Measurements from ENCODE around the gene BRINP2.

DNA sequence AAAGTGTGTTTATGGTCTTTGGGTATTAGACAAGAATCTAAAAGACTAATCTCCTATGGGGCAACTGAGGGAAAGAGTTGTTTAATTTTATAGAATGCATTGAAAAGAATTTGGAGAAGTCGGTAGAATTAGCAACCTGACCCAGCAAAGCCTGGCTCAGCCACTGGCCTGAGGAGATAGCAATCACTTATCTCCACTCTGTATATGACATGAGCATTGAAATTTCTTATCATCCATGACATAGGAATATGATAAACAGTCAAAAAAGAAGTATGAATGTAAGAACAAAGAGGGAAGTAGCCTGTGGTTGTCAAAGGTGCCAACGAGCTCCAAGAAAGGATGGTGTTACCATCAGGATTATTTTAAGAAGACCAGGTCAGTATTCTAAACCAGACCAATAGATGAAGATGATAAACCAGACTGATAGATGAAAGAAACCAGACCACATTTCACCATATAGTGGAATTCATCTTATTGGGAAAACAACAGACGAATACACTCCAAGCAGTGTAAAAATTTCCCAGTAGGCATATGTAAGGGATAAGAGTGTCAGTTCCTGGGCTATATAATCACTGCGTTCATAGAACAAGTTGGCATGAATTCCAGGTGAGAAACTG, 42.0 kb upstream of the BRINP2 start:
- TF ChIP-seq POLR2AphosphoS5 (IDR thresholded peaks at IDR 0.05) (no peak), POLR2A (IDR thresholded peaks at IDR 0.05) (no peak)
- TF ChIP-seq, protein P1, sequence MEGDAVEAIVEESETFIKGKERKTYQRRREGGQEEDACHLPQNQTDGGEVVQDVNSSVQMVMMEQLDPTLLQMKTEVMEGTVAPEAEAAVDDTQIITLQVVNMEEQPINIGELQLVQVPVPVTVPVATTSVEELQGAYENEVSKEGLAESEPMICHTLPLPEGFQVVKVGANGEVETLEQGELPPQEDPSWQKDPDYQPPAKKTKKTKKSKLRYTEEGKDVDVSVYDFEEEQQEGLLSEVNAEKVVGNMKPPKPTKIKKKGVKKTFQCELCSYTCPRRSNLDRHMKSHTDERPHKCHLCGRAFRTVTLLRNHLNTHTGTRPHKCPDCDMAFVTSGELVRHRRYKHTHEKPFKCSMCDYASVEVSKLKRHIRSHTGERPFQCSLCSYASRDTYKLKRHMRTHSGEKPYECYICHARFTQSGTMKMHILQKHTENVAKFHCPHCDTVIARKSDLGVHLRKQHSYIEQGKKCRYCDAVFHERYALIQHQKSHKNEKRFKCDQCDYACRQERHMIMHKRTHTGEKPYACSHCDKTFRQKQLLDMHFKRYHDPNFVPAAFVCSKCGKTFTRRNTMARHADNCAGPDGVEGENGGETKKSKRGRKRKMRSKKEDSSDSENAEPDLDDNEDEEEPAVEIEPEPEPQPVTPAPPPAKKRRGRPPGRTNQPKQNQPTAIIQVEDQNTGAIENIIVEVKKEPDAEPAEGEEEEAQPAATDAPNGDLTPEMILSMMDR (IDR thresholded peaks at IDR 0.05), result no peak

All from sigmoid colon (tissue), 4 donors.